Activated CD4-positive, CD25-positive, alpha-beta regulatory T cell treated with anti-CD3 and anti-CD28 coated beads, Interleukin-2, amount 50 U/mL, for 24 hours (primary cell): ENCODE results near the gene PRELID3B.
A peak's percentile ranks its signal among the peaks of the same experiment; 100 is the strongest.

Experiments used
- ATAC-seq, 2 donors: fragments of 150-1000 bp; cut with Tn5 transposase; one replicate each; pipeline ENCODE4 v1.10.0; 2021; ENCODE audit warnings: mild to moderate bottlenecking in 1 of 2, moderate library complexity in 1 of 2

The PRELID3B gene

DNA sequence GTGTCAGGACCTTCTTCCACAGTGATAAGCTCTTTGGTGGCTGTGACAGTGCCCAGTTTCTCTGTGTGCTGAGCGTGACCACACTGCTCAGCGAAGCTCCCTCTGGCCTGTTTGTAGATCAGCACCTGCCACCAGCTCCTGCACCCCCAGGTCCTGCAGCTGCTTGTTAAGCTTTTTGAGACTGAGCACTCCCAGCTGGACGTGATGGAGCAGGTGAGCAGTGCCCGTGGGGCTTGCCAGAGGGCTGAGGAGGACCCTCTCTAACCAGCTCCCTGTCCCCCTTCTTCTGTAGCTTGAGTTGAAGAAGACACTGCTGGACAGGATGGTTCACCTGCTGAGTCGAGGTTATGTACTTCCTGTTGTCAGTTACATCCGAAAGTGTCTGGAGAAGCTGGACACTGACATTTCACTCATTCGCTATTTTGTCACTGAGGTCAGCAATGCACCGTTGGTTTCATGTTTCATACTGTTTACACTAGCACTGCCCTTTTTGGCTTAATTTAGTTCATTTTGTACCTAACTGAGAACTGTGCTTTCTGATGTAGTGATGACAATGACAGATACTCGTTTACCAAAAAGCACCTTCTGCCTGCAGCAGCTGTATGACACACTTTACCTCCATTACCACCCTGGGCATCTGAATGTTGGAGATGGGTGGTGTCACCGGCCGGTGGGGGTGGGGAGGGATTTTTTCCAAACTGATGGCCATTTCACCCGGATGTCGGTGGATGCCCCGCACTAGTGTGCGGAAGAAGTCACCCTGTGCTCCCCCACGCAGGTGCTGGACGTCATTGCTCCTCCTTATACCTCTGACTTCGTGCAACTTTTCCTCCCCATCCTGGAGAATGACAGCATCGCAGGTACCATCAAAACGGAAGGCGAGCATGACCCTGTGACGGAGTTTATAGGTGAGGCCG is 49.0 kb downstream of the PRELID3B start:
- ATAC-seq: no peak

DNA sequence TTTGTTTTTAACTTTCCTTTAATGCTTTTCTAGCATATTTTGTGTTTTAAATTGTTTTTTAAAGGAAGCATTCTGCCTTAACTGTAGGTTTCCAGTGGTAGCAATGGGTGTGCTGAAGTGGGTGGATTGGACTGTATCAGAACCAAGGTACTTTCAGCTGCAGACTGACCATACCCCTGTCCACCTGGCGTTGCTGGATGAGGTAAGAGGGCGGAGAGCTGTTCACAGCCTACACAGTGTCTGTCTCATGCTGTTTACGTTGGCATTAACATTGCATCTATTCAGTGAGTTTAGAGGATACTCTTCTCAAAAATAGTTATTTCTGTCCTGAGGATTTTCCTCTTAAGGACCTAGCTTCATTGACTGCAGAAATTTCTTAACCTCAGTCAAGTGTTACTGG is 49.7 kb downstream of the PRELID3B start:
- no peak for ATAC-seq

DNA sequence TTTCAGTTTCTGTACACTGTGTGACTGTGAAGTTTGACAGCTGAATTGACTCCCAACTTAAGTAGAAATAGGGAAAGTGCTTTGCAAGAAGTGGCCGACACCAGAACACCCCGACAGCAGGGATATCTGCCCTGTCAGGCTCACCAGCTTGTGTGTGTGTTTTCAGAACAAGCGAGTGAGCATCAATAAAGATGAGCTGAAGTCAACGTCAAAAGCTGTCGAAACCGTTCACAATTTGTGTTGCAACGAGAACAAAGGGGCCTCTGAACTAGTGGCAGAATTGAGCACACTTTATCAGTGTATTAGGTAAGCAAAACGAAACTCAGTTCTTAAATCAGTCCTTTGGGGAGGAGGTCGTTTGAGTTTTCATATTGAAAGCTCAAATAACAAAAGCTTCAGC is 50.9 kb downstream of the PRELID3B start:
- no peak for ATAC-seq

DNA sequence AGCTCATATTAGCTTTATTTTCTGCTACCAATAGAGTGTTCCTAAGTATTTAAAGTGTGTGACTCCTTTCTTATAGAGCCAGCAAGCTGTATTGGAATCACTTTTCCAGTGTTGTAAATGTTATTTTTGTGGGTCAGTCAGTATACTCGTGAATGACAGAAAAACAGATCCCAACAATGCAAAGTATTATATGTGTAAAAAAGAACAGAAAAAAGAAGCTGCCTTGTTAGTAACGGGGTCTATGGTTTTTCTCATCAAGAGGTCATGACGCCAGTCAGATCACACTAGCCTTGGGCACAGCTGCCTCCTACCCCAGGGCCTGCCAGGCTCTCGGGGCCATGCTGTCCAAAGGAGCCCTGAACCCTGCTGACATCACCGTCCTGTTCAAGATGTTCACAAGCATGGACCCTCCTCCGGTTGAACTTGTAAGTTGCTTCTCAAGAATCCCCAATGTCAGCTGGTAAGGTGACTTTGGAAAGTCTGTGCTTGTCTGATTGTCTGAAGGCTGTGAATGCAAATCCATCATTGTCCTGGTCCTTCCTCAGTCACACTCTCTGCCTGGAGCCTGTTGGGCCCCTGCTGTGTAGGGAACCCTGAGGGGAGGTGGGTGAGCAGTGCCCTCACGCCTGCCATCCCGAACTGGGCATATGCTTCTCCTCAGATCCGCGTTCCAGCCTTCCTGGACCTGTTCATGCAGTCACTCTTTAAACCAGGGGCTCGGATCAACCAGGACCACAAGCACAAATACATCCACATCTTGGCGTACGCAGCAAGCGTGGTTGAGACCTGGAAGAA is 51.7 kb downstream of the PRELID3B start:
- ATAC-seq: no peak

DNA sequence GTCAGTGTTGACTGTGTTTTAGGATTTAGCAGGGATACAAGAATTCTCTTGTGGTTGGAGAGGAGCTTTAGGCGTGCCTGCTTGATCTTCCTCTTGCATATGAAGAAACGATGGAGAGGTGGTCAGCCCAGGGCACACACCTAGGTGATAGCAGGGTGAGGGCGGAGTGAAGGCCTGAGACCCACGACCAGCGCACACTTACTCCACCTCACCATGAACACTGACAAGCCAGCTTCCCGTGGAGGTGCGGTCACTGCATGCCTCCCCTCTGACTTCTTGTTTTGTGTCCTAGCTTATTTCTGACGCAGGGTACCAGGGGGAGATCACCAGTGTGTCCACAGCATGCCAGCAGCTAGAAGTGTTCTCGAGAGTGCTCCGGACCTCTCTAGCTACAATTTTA is 53.4 kb downstream of the PRELID3B start:
- no peak for ATAC-seq

DNA sequence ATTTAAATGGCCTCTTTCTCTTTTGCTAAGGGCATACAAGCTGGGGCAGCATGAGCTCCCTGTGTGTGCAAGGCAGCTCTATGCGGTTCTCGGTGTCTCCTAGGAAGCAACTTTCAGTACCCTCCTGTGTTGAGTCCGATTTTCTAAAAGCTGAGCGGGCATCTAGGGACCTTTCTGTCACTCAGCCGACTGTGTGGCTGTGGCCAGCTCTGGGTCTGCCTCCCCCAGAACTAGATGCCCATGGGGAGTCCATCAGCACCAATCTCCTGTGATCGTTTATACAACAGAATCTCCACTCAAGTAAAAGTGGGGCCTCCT is 54.1 kb downstream of the PRELID3B start:
- ATAC-seq: no peak

DNA sequence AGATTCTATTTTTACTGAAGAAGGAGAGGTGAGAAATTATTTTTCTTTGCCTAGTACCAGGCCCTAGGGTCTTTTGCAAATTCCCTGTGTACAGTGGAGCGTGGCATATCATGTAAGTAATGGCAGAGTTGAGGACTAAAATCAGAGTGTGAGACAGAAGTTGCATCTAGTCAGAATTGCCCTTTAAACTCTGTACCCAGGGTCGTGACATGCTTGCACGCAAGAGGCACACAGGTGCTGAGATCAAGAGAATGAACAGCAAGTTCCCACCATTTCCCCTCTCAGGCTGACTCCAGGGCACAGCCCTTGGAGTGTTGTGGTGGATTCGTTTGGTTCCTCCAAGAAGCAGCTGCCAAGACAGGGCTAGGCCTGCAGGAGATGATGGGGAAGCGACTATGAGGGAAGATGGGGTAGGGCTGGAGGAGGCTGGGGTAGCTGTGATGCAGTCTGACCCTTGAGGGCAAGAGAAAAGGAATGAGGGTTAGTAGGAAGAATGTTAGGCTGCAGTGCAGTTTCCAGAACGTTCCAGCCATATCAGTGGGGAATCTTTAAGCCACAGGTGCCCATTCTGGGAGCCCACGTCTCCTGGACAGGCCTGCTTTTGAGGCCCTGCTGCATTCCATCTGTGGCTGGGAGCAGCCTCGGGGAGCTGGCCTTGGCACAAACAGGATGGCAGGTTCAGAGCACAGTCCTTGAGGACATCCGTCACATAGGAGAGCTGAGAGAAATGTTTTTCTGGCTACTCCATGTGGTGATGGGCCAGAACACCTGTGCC is 54.6 kb downstream of the PRELID3B start:
- no peak for ATAC-seq

DNA sequence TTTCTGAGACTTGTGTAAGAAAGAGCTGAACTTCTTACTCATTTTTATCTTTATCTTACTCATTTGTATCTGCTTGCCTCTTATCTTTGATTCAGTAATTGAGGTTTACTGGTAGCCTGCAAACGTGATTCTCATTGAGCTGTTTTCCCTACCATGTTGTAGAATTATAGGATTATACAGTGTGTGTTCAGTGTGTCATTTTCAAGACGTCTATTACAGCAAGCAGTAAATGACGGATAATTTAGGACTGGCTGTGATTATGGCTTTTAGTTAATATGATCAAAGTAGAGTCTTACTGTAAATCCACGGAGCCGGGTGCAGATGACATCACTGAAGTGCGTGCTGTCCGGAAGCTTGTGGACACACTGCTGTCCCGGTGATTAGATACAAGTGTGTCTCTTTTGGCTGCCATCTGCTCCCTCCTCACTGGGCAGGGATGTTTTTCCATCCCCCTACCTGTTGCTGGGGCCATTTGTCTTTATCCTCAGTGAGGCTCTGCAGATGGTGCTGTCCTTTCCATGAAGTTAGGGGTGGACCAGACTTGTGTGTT is 55.5 kb downstream of the PRELID3B start:
- ATAC-seq: peak in 1 of 2 donors; percentile 57

DNA sequence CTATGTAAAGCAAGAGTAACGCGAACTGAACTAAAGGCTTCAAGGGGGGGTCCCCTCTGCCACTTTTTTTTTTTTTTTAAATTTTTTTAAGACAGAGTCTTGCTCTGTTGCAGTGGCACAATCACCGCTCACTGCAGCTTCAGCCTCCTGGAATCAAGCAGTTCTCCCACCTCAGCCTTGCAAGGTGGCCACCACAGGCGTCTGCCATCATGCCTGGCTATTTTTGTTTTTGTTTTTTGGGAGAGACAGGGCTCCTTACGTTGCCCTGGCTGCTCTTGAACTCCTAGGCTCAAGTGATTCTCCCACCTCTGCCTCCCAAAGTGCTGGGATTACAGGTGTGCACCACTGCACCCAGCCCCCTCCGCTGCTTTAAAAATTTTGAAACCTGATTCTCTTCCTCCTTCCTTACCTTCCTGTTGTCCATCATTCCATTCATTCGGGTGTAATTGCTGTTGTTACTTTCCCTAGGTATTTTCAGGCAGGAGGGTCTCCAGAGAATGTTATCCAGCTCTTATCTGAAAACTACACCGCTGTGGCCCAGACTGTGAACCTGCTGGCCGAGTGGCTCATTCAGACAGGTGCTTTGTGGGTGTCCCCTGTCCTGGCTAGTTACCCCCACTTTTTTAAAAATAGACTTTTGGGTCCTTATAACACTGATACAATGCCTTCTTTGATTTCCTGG is 56.2 kb downstream of the PRELID3B start:
- ATAC-seq: peak in 1 of 2 donors; percentile 27

DNA sequence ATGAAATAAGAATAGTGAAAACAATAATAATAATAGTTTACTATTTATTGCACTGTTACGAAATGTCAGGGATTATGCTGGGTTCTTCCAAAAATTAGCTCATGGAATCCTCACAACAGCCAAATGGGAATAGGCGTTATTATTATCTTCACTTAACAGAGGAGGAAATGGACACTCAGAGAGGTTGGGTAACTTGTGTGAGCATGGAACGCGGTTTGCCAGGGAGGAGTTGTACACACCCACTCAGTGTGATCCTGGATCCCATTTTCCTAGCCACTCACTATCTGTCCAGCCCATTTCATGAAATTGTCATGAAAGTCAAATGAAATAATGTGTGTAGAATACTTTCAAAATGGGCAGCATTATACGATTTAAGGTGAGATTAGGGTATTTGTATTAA is 56.9 kb downstream of the PRELID3B start:
- no peak for ATAC-seq

DNA sequence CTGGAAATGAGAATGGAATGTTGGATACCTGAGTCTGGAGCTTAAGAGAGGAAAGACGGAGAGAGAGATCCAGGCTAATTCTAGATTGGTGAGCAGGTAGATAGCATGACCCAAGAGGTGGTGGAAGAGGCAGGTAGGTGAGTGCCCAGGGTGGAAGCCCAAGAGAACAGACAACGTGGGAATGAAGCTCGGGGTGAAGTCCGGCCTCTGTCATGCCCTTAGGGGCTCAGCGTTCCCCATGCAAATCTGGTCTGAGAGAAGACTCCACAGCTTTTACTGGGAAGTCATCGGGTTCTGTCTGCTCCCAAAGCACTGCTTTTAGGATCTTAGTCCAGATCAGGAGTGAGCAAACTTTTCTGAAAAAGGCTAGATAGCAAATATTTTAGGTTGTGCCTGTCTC is 57.9 kb downstream of the PRELID3B start:
- no peak for ATAC-seq
